IPS-11a (cell line): ENCODE results near the gene GRIK3.
"Not testable (repeated sequence)": the region's sequence is repeated elsewhere in the genome, so short reads cannot be mapped to it uniquely, and the experiment has no call there.

Source experiments
- H3K4me3 ChIP-seq: one replicate; pipeline ENCODE4 v1.5.1; 2013; ENCODE audit warnings: low read depth, low read length, control low read depth

GRIK3 gene

DNA sequence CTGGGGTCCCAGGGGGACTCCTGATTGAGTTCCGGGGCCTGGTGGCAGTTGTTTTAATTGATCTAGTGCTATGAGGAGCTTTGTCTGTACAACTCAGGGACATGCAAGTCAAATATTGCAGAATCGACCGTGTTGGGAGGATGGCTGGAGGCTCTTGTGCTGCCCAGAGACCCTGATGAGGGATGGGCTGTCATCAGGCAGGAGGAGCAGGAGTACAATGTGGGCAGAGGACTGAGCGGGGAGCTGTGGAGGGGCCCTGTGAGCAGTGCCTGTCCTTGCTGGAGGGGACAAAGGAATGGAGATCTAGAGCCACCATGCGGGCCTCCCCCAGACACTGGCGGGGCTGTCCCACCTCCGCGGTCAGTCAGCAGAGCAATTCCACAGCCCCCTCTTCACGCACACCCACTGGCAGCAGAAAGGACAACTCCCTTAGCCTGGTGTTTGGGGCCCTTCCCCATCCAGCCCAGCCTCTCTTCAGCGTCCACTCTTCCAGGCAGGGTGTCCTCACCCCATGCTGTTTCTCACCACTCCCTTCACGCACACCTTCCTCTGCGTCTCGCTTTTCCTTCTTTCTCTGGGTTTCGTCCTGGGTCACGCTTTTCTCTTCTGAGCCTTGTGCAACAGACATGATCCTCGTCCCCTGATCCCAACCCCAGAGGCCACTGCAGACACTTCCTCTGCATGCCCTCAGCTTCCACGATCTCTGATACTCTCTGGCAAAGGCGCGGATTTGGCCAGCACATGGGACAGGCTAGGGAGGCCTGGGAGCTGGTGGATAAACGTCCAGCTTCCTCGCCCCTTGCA is 122.6 kb downstream of the GRIK3 start:
- no peak overlapping the region for H3K4me3 ChIP-seq

DNA sequence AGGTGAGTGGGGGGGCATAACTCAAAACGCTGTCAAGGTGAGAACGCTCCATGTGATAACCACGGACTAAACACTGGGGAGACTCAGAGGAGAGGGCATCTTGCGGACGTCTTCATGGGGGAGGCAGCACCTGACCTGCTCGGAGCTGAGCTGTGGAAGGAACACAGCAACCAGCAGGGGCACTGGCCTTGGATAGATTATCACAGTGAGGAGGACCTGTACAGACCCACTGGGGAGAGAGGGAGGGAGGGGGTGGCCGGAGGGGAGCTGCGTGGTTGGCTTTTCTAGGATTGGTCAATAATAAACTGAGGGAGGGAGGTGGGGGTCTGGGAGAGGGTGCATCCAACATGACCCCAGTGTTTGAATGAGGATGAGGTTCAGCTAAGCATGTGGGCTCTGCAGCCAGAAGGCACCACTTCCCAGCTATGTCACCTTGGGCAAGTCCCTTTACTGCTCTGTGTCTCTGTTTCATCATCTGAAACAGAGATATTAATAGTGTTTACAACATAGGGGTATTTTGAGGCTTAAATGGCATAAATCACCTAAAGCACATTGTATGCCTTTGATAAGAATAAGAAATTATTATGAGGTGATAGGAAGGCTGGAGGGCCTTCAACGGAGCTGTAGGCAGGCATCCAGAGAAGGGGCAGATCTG is 123.3 kb downstream of the GRIK3 start:
- H3K4me3 ChIP-seq, result no peak overlapping the region

DNA sequence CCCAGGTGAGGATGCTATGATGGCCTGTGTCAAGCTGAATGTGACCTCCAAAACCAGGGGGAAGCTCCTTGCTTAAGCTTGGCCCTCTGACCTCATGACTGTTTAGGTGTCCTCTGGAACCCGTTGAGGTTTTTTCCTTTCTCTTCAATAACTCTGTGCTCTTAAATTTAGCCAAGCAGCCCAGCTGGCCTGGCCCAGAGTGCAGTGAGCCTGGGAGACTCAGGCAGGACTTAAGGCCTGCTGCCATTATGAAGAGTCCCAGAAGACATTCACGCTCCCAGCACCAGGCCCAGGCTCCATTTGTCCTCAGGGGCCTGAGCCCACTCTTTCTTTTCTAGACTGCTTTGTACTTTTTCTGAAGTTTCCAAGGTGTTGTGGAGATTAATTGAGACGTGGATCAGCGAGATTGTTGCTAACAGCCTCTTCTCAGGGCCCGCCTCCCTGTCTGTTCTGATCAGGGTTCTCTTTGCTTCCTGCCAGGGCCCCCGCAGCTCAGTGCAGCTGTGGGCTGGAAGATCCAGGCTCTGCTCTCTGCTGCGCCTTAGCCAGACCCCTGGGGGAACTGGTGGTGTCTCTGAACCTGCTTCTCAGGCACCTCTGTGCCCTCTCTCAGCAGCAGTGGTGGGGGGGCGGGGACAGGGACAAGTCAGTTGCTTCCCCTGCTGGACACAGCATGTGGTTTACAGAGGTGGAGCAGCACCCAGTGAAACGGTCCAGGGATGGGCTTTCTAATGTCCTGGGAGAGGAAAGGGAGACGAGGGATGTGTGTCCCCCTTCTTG is 124.2 kb downstream of the GRIK3 start:
- no peak overlapping the region for H3K4me3 ChIP-seq

DNA sequence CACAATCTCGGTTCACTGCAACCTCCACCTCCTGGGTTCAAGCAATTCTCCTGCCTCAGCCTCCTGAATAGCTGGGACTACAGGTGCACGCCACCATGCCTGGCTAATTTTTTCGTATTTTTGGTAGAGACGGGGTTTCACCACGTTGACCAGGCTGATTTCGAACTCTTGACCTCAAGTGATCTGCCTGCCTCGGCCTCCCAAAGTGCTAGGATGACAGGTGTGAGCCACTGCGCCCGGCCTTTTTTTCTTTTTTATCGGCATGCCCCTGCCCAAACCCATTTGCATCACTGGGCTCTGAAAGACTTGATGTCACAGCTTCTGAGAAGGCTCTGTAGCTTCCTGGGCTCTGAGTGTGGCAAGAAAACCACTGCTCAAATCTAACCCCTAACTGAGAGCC is 125.0 kb downstream of the GRIK3 start:
- H3K4me3 ChIP-seq, result not testable (repeated sequence)

DNA sequence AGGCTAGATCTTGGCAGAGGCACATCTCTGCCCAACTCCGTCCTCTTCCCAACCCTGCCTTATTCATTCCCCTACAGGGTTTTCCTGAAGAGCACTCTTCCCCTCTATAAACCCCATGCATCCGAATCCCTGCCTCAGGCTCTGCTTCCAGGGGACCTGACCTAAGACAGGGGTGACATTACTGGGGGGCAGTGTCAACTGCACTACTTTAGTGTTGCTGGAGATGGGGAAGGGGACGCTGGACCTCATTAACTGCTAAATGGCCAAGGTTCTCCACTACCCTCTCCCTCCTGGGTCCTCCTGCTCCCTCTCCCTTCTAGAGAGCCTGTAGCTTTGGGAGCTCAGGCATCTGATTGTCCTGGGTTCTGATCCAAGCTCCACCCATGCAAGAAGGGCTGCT is 126.2 kb downstream of the GRIK3 start:
- H3K4me3 ChIP-seq, result no peak overlapping the region

DNA sequence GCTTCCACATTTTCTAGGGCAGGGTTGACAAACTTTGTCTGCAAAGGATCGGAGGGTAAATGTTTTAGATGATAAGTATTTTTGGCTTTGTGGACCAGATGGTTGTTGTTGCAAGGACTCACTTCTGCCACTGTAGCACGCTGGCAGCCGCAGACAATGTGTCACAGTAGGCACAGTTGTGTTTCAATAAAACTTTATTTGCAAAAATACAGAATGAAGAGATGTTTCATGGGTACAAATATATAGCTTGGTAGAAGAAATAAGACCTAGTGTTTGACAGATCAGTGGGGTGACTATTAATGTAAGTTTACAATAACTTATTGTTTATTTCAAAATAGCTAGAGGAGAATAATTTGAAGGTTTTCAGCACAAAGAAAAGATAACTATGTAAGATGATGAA is 127.8 kb downstream of the GRIK3 start:
- H3K4me3 ChIP-seq, result no peak overlapping the region

DNA sequence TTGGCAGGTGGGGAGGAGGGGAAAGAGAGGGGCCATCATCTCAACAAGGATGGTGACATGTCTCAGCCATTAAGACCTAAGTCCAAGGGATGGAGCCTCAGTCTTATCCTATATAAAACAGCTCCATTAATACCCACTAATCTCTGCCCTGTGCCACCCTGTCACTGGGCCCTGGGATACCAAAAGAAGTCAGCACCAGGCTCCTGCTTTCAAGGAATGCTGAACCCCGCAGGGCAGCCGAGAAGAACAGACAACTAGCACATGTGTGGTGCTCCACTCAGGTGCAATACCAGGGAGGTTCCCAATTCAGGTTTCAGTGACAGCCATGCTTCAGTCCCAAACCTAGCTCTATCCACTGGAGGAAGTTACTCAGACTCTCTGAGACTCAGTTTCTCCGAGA is 128.4 kb downstream of the GRIK3 start:
- no peak overlapping the region for H3K4me3 ChIP-seq

DNA sequence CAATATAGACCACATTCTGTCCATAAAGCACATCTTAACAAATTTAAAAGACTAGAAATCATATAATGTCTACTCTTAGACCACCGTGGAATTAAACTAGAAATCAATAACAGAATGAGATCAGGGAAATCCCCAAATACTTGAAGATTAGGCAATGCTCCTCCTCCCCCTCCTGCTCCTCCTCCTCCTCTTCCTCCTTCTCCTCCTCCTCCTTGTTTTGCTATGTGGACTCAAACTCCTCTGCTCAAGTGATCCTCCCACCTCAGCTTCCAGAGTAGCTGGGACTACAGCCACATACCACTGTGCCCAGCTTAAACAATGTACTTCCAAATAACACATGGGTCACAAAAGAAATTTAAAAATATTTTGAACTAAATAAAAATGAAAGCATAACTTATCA is 134.2 kb downstream of the GRIK3 start:
- no peak overlapping the region for H3K4me3 ChIP-seq

DNA sequence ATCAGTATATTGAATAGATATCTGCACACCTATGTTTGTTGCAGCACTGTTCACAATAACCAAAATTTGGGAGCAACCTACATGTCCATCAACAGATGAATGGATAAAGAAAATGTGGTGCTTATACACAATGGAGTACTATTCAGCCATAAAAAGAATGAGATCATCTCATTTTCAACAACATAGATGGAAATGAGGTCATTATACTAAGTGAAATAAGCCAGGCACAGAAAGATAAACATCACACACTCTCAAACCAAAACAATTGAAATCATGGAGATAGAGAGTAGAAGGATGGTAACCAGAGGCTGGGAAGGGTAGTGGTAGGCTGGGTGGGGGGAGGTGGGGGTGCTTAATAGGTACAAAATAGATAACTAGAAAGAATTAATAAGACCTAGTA is 136.5 kb downstream of the GRIK3 start:
- H3K4me3 ChIP-seq, result not testable (repeated sequence)

DNA sequence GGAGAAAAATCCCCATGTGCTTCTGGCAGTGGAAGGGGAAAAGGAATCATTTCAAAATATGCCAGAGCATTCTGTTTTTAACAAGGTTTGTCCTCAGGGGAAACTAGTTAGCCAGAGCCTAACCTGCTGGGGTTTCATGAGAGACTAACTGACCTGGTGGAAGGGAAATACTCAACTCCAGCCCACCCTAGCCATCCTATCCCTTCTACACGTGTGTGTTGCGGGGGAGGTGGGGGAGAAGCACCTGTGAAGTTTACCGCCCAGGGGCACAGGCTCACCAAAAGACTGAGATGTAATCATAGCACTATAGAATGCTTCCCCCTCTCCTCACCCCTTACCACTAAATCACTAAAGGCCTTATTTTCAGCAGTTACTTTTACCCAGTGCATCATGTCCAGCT is 139.5 kb downstream of the GRIK3 start:
- H3K4me3 ChIP-seq, result no peak overlapping the region

DNA sequence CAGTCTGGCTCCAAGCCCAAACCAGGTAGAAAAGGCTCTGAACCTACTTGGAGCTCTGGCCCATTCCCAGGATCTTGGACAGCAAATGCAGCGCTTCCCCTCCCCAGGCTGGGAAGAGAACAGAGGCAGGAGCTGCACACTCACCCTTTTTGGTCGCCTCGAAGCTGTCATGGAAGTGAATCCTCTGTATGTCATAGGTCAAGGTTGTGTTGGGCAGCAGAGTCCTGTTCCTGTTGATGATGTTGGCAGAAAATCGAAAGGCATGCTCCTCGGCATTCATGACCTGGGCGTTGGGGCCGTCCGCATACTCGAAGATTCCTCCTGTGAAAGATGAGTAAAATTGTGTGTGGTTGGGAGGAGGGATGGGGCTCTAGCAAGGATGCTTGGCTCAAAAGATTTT is 143.5 kb downstream of the GRIK3 start:
- no peak overlapping the region for H3K4me3 ChIP-seq

DNA sequence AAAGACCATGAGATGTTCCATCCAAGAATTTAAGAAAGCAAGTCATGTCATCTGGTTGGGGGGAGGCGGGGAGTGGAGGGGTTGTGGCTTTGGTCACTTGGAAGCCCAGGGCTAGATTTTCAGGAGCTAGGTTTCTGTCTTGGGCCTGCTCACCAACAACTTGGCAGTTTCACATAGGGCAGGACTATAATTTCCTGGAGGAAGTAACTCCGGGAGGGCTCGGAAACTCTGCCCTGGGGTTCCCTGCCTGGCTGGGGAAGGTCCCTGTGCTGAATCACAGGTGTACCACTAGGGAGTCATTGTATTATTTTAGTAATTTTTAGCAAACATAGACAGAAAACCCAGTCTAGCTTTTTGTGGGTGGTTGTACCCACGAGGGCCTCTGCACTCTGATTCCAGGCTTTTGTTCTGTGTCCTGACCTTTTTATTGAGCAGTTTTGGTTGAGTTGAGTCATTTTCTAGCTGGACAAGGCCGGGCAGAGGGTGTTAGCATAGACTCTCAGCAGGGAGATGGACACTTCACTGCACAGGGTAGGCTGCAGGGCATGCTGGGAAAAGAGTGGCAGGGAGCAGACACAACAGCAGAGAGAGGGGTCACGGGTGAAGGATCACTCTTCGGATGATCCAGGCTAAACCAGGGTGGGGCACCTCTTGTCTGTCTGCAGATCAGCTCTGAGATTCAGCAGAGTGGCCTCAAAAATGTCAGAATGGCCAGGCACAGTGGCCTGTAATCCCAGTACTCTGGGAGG is 144.7 kb downstream of the GRIK3 start:
- no peak overlapping the region for H3K4me3 ChIP-seq

DNA sequence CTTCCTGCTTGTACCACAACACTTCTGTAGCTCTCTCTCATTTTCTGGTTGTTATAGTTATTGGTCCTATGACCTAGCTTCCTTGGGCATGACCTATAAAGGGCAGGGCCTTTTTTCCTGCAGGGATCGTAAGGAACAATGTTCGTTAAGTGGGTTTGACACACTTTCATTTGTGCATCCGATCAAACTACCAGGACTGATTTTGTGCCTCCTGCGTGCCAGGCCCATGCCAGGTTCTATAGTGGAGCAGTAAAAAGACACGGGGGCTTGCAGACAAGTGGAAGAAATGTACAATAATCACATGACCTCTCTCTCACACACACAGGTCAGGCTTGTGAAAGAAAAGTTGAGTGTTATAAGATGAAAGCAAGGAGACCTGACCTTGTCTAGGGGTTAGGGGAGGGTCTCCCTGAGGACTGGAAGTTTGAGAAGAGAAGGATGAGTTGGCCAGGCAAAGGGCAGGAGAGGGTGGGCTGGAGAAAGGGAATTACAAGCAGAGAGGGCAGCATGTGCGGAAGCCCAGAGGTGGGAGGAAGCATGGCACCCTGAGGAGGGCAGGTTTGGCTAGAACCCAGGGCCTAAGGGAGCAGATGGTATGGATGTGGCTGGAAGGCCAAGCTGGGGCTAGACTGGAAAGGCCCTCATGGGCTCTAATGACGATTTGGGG is 145.4 kb downstream of the GRIK3 start:
- H3K4me3 ChIP-seq, result no peak overlapping the region

DNA sequence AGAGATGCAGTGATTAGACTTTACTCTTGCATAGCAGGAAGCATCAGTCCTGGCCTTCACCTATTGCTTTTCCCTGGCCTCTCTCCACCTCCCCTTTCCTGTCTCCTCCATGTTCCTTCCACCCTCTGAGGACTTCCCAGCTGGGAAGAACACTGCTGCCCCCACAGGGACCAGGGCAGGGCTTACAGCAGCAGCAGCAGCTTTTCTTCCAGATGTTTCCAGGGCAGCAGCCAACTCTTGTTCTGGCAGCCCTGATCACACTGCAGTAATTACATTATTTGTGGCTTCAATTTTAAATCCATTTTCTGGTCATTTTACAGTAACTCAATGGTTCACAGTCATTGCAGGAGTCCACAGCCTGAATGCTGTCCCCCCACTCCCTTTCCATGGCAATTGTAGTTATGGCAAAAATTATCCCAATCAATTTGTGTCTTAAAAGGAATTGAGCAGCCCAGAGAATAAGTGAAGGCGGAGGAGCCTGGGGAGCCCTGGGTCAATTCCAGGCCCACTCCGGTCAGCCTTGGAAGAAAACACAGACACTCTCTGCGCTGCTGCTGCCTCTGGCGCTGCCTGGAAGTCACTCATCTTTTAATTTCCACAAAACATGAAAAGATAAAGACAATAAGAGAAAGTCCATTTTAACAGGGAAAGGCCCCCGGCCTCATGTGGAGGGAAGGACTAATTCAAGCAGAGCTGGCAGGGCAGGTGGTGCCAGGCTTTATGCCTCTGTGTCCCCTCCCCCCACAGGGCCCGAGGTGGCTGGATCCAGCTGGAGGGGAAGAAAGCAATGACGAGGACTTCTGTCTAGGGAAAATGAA is 148.6 kb downstream of the GRIK3 start:
- no peak overlapping the region for H3K4me3 ChIP-seq

DNA sequence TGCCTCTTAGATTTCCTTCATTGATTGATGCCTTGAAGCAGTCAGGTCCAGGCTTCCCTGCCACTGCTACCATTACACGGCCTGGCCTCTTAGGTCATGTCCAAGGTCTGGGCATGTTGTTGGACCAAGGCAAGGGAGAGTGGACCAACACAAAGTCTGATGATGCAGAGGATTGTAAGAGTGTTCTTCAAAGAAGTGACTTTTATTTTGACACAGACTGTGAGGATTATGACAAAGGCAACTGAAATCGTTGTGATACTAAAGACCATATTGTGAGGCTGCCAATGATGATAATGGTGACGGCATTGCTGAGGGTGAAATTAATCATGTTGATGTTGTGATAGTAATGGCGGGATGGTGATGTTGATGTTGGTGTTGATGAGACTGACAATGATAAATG is 149.5 kb downstream of the GRIK3 start:
- no peak overlapping the region for H3K4me3 ChIP-seq

DNA sequence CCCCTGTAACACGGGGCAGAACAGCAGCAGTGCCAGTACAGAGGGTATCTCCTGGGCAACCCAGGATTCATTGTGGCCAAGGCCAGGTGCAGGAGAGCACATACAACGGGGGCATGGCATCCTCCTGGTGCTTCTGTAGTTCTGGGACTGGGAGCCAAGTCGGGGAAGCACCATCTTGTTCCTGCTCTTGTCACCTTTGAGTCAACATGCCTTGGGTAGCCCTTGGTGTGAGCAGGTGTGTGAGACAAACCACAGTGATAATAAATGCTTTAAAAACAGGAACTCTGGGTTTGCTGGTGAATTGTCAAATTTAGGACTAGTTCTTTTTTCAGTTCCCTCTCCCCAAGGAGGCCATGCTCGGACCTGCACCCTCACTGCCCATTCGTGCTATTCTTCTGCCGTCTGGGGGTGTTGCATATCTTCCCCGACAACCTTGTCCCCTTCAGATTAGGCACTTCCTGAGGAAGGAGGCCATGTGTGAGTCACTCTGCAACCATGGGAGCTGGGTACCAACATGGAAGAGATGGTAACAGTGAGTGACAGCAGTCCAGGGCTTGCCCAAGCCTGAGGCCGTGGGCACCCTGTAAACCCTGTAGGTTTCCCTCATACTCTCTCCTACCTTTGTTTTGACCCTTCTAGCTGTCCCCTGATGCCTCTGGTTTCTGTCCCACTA is 150.2 kb downstream of the GRIK3 start:
- no peak overlapping the region for H3K4me3 ChIP-seq

DNA sequence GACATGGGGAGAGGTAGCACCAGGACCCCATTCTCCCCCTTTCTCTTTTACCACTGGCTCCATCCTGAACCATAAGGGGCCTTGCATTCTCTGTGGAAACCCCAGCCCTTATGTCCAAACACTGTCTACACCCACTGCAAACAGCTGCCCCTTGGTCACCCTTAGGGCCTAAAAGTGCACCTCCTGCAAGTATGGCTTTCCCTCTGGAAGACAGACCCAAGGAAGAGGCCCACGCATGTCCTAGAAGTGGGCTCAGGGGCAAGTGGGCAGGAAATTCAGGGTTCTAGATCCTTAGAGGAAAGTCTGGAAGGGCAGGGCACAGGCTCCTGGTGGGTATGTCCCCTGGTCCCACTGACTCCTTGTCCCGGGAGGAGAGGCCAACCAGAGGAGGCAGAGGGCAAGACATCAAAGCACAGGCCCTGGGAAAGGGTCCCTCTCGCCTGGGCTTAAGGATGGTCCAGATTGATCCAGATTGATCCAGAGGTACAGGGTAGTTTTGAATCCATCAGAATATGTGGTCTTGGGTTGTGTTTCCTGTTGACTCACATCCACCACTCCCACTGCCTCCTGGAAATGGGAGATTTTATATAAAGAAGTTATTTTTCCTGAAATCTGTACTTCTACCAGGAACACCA is 150.9 kb downstream of the GRIK3 start:
- H3K4me3 ChIP-seq, result no peak overlapping the region

DNA sequence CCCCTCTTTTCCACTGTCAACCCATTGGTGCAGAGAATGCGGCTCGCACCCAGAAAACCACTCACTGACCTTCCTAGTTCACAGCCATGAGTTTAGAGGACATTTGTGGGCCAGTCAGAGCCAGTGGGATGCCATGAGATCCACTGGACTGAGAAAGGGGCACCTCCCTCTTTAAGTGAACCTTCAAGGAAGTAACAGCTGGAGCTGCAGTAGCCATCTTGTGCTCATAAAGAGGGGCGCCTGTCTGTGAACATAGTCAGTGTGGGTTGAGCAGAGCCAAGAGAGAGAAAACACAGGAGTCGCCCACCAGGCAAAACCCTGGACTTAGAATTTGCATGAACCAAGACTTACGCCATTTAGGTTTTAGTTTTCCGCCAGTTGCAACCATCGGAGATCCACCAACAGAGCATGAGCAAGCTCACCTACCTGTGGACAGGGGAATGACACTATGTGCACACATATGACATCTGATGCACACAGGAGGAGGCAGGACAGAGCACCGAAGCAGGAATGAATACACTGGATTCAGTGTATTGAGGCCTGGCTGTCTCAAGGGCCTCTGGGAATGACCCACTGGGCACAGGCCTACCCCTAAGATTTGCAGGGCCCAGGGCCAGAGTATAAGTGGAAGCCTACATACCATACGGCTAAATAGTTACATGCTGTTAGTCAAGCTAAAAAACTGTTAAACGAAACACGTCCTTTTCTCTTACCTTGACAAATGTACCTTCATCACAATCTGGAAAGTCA is 151.6 kb downstream of the GRIK3 start:
- H3K4me3 ChIP-seq, result no peak overlapping the region
